ENCODE measurements around the gene SLC35B2.

The SLC35B2 gene

GRCh38 chr6:44301782-44302564, 44.6 kb upstream of the SLC35B2 start:
- TF ChIP-seq, protein P1, sequence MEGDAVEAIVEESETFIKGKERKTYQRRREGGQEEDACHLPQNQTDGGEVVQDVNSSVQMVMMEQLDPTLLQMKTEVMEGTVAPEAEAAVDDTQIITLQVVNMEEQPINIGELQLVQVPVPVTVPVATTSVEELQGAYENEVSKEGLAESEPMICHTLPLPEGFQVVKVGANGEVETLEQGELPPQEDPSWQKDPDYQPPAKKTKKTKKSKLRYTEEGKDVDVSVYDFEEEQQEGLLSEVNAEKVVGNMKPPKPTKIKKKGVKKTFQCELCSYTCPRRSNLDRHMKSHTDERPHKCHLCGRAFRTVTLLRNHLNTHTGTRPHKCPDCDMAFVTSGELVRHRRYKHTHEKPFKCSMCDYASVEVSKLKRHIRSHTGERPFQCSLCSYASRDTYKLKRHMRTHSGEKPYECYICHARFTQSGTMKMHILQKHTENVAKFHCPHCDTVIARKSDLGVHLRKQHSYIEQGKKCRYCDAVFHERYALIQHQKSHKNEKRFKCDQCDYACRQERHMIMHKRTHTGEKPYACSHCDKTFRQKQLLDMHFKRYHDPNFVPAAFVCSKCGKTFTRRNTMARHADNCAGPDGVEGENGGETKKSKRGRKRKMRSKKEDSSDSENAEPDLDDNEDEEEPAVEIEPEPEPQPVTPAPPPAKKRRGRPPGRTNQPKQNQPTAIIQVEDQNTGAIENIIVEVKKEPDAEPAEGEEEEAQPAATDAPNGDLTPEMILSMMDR (IDR thresholded peaks at IDR 0.05; ENCODE audit: low read depth, low read length), result no peak
- no peak for DNase-seq (ENCODE audit: extremely low read depth, low read depth)

- no peak for DNase-seq (ENCODE audit: extremely low read depth, low read depth)
- TF ChIP-seq, protein P1 (IDR thresholded peaks at IDR 0.05; ENCODE audit: low read depth, low read length), result no peak
Measured at GRCh38 chr6:44301106-44301505, 43.8 kb upstream of the SLC35B2 start.

GRCh38 chr6:44300292-44300823, 43.0 kb upstream of the SLC35B2 start:
- DNase-seq (ENCODE audit: extremely low read depth, low read depth), result no peak
- TF ChIP-seq, protein P1 (IDR thresholded peaks at IDR 0.05; ENCODE audit: low read depth, low read length), result no peak

GRCh38 chr6:44298864-44299263, 41.5 kb upstream of the SLC35B2 start:
- TF ChIP-seq, protein P1 (IDR thresholded peaks at IDR 0.05; ENCODE audit: low read depth, low read length), result no peak
- DNase-seq (ENCODE audit: extremely low read depth, low read depth), result no peak

DNA sequence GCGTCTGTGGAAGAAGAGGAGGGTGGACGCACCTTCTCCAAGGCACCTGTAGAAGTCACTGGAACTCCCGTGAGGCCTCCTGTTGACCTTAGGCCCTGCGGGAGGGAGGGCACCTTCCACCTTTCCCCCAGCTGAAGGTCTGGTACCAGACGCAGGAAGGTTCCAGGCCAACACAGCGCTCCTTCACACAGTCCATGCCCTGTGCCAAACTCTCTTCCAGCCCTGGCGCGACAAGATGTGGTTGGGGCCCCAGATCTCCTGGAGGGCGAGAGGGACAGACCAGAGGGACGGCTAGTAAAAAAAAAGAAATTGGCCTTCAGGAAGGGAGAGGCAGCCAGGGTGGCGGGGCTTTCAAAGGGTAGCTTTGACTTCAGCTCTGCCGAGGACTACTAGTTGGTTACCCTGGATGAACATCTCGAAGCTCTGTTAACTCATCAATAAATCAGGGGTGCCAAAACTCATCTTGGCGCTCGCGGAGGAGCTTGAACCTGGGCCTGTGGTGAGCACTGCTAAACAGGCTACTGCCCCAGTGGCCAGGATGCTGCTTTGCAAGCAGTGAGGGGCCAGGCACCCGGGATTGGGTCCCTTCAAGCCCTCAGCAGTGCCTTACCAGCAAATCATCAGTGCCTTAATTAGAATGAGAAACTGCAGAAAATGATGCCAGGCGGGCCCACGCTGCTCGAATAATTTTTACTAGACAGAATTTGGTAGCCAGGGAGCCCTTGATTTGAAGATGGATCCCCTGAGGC, 40.9 kb upstream of the SLC35B2 start:
- TF ChIP-seq, protein P1 (IDR thresholded peaks at IDR 0.05; ENCODE audit: low read depth, low read length), result no peak; the same call in 1 of the 2 replicates
- DNase-seq (ENCODE audit: extremely low read depth, low read depth), result no peak

DNA sequence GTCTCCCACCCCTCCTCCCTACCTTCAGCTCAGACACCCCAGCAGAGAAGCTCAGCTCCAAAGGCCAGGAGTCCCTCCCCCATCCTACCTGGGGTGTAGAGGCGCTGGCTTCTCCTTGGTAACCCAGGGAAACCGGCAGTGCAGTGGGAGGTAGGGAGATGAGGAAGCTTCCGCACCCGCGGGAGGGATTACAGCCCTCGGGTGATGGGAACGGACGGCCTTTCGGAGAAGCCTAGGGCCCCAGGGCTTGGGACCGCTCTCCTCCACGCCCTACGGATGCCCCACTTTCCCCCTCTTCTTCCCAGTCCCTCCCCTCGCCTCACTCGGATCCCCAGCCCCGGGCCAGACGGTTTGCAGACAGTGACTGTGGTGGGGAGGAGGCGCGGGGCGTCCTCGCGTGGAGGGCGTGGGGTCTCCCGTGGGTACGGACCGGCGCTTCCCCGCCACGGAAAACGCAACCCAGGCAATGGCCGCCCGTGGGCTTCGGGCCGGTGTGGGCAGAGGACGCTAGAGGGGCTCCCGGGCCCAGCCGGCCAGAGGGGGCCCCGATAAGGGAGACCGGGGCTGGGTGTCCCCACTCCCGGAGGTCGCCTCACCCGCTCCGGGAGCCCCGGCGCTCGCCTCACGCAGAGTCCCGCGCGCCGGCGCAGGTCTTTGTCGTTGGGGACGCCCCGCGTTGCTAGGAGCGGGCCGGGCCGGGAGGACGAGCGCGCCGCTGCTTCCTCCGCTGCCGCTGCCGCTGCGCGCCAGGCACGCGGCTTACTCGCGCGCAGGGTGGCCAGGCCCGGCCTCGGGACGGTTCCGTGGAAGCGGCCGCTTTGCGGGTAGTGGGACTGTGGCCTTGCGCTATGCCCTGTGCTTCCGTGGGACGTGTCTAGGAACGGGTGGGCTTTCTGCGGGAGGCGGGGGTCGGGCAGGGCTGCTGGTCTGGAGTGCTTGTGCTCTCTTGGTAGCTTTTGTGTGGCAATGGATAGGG, 40.0 kb upstream of the SLC35B2 start:
- no peak for DNase-seq (ENCODE audit: extremely low read depth, low read depth)
- TF ChIP-seq, protein P1 (IDR thresholded peaks at IDR 0.05; ENCODE audit: low read depth, low read length), result no peak
